ENCODE measurements around the gene TRIM44.
A peak's percentile ranks its signal among the peaks of the same experiment; 100 is the strongest.

Gene TRIM44

GRCh38 chr11:35662649-35663407 lies at the start of gene TRIM44:
TSS of gene TRIM44 (plus strand) at chr11:35662775. CDS start at chr11:35663112, 337 bp downstream.
- in situ Hi-C loops (cut with MboI; ENCODE audit: low pct_unique_long_range_greater_than_20kb, low sequenced_read_pairs): no loop called here
- DNase-seq: peak; percentile 79

- in situ Hi-C loops (cut with MboI; ENCODE audit: low pct_unique_long_range_greater_than_20kb, low sequenced_read_pairs): loop anchor here (25.0 kb wide), 3 partner anchors 522 to 872 kb away; no protein-coding TSS in a partner anchor
- no peak for DNase-seq
Measured at GRCh38 chr11:35614939-35615569, 47.5 kb upstream of the TRIM44 start.

- in situ Hi-C loops (cut with MboI; ENCODE audit: low pct_unique_long_range_greater_than_20kb, low sequenced_read_pairs): loop anchor here (25.0 kb wide), 3 partner anchors 521 to 871 kb away; no protein-coding TSS in a partner anchor
- peak; percentile 51 for DNase-seq
Measured at GRCh38 chr11:35615921-35616900, 46.4 kb upstream of the TRIM44 start.

- no peak for DNase-seq
- in situ Hi-C loops (cut with MboI; ENCODE audit: low pct_unique_long_range_greater_than_20kb, low sequenced_read_pairs): loop anchor here (25.0 kb wide), 3 partner anchors 520 to 870 kb away; no protein-coding TSS in a partner anchor
Measured at GRCh38 chr11:35617316-35617686, 45.3 kb upstream of the TRIM44 start.

GRCh38 chr11:35617687-35618496 lies 44.7 kb upstream of the TRIM44 start, which contains the start of gene FJX1:
TSS of gene FJX1 (plus strand) at chr11:35618460. CDS start at chr11:35618637, 177 bp downstream.
- peak; percentile 63 for DNase-seq
- in situ Hi-C loops (cut with MboI; ENCODE audit: low pct_unique_long_range_greater_than_20kb, low sequenced_read_pairs): loop anchor here (25.0 kb wide), 3 partner anchors 519 to 869 kb away; no protein-coding TSS in a partner anchor

GRCh38 chr11:35618497-35619115 lies 44.0 kb upstream of the TRIM44 start:
- no peak for DNase-seq

GRCh38 chr11:35619116-35619854 lies 43.3 kb upstream of the TRIM44 start:
- peak; percentile 57 for DNase-seq
- in situ Hi-C loops (cut with MboI; ENCODE audit: low pct_unique_long_range_greater_than_20kb, low sequenced_read_pairs): loop anchor here (25.0 kb wide), 3 partner anchors 518 to 868 kb away; no protein-coding TSS in a partner anchor

More at GRCh38 chr11:35618497-35619115, 44.0 kb upstream of the TRIM44 start:
- in situ Hi-C loops (cut with MboI; ENCODE audit: low pct_unique_long_range_greater_than_20kb, low sequenced_read_pairs): loop anchor here (25.0 kb wide), 3 partner anchors 519 to 869 kb away; no protein-coding TSS in a partner anchor

- DNase-seq: peak; percentile 32
- in situ Hi-C loops (cut with MboI; ENCODE audit: low pct_unique_long_range_greater_than_20kb, low sequenced_read_pairs): loop anchor here (25.0 kb wide), 3 partner anchors 517 to 867 kb away; no protein-coding TSS in a partner anchor
Measured at GRCh38 chr11:35619855-35620640, 42.5 kb upstream of the TRIM44 start.

GRCh38 chr11:35620795-35621194 lies 41.8 kb upstream of the TRIM44 start:
- DNase-seq: no peak
- in situ Hi-C loops (cut with MboI; ENCODE audit: low pct_unique_long_range_greater_than_20kb, low sequenced_read_pairs): loop anchor here (25.0 kb wide), 3 partner anchors 517 to 867 kb away; no protein-coding TSS in a partner anchor

GRCh38 chr11:35621620-35622019 lies 41.0 kb upstream of the TRIM44 start:
- DNase-seq: no peak
- in situ Hi-C loops (cut with MboI; ENCODE audit: low pct_unique_long_range_greater_than_20kb, low sequenced_read_pairs): loop anchor here (25.0 kb wide), 3 partner anchors 516 to 866 kb away; no protein-coding TSS in a partner anchor

- DNase-seq: no peak
- in situ Hi-C loops (cut with MboI; ENCODE audit: low pct_unique_long_range_greater_than_20kb, low sequenced_read_pairs): loop anchor here (25.0 kb wide), 3 partner anchors 515 to 865 kb away; no protein-coding TSS in a partner anchor
Measured at GRCh38 chr11:35622070-35622469, 40.5 kb upstream of the TRIM44 start.

- in situ Hi-C loops (cut with MboI; ENCODE audit: low pct_unique_long_range_greater_than_20kb, low sequenced_read_pairs): loop anchor here (25.0 kb wide), 3 partner anchors 514 to 864 kb away; no protein-coding TSS in a partner anchor
- peak; percentile 54 for DNase-seq
Measured at GRCh38 chr11:35623621-35624168, 38.9 kb upstream of the TRIM44 start.

- in situ Hi-C loops (cut with MboI; ENCODE audit: low pct_unique_long_range_greater_than_20kb, low sequenced_read_pairs): loop anchor here (25.0 kb wide), 3 partner anchors 513 to 863 kb away; no protein-coding TSS in a partner anchor
- no peak for DNase-seq
Measured at GRCh38 chr11:35624316-35624715, 38.3 kb upstream of the TRIM44 start.

- DNase-seq: no peak
- in situ Hi-C loops (cut with MboI; ENCODE audit: low pct_unique_long_range_greater_than_20kb, low sequenced_read_pairs): loop anchor here (25.0 kb wide), 3 partner anchors 513 to 863 kb away; no protein-coding TSS in a partner anchor
Measured at GRCh38 chr11:35624781-35625180, 37.8 kb upstream of the TRIM44 start.

GRCh38 chr11:35626501-35626900 lies 36.1 kb upstream of the TRIM44 start:
- in situ Hi-C loops (cut with MboI; ENCODE audit: low pct_unique_long_range_greater_than_20kb, low sequenced_read_pairs): no loop called here

More at GRCh38 chr11:35626501-35626900, 36.1 kb upstream of the TRIM44 start:
- DNase-seq: no peak

Data from KBM-7 (cell line).